ENCODE data around the gene PC. TPM values are rescaled to one million over a fixed set of nuclear protein-coding genes. Genes with fewer than 3 reads are reported as not detected.
A peak's percentile ranks its signal among the peaks of the same experiment; 100 is the strongest.

The PC gene
- total RNA-seq, 4 donors from 2014 or later = 13.1 to 67.6 (median 32.1) TPM

- no peak overlapping the region for H3K27ac ChIP-seq
- no peaks in the 10 kb centered on the region for H3K27me3 ChIP-seq
- H3K9me3 ChIP-seq = no peaks in the 10 kb centered on the region
- no peaks in the 10 kb centered on the region for H3K36me3 ChIP-seq
- H3K4me1 ChIP-seq = peaks cover 8 to 9% of the 10 kb centered on the region in 2 donors
- H3K4me3 ChIP-seq = no peak overlapping the region
- no peak for TF ChIP-seq CTCF (IDR thresholded peaks at IDR 0.05 in 4 of 5, conservative IDR thresholded peaks at IDR 0.05 in 1 of 5)
- no peak for TF ChIP-seq POLR2A (IDR thresholded peaks at IDR 0.05)
- ATAC-seq (no peak), DNase-seq (no peak)
- intact Hi-C loops (cut with DNase I; ENCODE audit: low total_unique reads) = no loop called here
- in situ Hi-C loops (cut with MboI; ENCODE audit: low sequenced_read_pairs in 4 of 4) = no loop called here
Observed at GRCh38 chr11:66859686-66860448, 98.3 kb downstream of the PC start.

GRCh38 chr11:66858939-66859685 is 99.1 kb downstream of the PC start:
- in situ Hi-C loops (cut with MboI; ENCODE audit: low sequenced_read_pairs in 4 of 4) = no loop called here
- intact Hi-C loops (cut with DNase I; ENCODE audit: low total_unique reads) = no loop called here
- Histone ChIP-seq H3K27ac (no peak overlapping the region), H3K27me3 (no peaks in the 10 kb centered on the region), H3K9me3 (no peaks in the 10 kb centered on the region), H3K4me1 (peaks cover 8 to 9% of the 10 kb centered on the region in 2 donors), H3K4me3 (no peak overlapping the region), H3K36me3 (no peaks in the 10 kb centered on the region)
- TF ChIP-seq POLR2A (IDR thresholded peaks at IDR 0.05) (no peak), CTCF (IDR thresholded peaks at IDR 0.05 in 4 of 5, conservative IDR thresholded peaks at IDR 0.05 in 1 of 5) (no peak)
- no peak for DNase-seq
- ATAC-seq = no peak

- H3K27me3 ChIP-seq = no peaks in the 10 kb centered on the region
- H3K4me3 ChIP-seq = no peak overlapping the region
- H3K36me3 ChIP-seq = no peaks in the 10 kb centered on the region
- intact Hi-C loops (cut with DNase I; ENCODE audit: low total_unique reads) (no loop called here), in situ Hi-C loops (cut with MboI; ENCODE audit: low sequenced_read_pairs in 4 of 4) (no loop called here)
- H3K27ac ChIP-seq = no peak overlapping the region
- no peaks in the 10 kb centered on the region for H3K9me3 ChIP-seq
- peaks cover 8 to 9% of the 10 kb centered on the region in 2 donors for H3K4me1 ChIP-seq
- TF ChIP-seq POLR2A (IDR thresholded peaks at IDR 0.05) (no peak), CTCF (IDR thresholded peaks at IDR 0.05 in 4 of 5, conservative IDR thresholded peaks at IDR 0.05 in 1 of 5) (no peak)
- no peak for ATAC-seq
- DNase-seq = no peak
Observed at GRCh38 chr11:66858186-66858938, 99.8 kb downstream of the PC start.

DNA sequence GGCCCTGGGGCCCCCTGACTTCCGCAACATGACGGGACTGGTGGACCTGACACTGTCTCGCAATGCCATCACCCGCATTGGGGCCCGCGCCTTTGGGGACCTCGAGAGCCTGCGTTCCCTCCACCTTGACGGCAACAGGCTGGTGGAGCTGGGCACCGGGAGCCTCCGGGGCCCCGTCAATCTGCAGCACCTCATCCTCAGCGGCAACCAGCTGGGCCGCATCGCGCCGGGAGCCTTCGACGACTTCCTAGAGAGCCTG is 100.3 kb downstream of the PC start:
- H3K36me3 ChIP-seq = no peaks in the 10 kb centered on the region
- in situ Hi-C loops (cut with MboI; ENCODE audit: low sequenced_read_pairs in 4 of 4) (no loop called here), intact Hi-C loops (cut with DNase I; ENCODE audit: low total_unique reads) (no loop called here)
- H3K27ac ChIP-seq = peak overlapping the region in 1 of 4 donors; percentile 38
- no peak for DNase-seq
- no peaks in the 10 kb centered on the region for H3K9me3 ChIP-seq
- peaks cover 8 to 9% of the 10 kb centered on the region in 2 donors for H3K4me1 ChIP-seq
- H3K27me3 ChIP-seq = no peaks in the 10 kb centered on the region
- TF ChIP-seq CTCF (IDR thresholded peaks at IDR 0.05 in 4 of 5, conservative IDR thresholded peaks at IDR 0.05 in 1 of 5) (no peak), POLR2A (IDR thresholded peaks at IDR 0.05) (no peak)
- H3K4me3 ChIP-seq = no peak overlapping the region
- ATAC-seq = no peak

All from gastrocnemius medialis (tissue), 4 donors.